OCI-LY7 (cell line): ENCODE data around the gene CCDC32.

ENCODE experiments used
- EZH2phosphoT487 ChIP-seq: fragments of 200-600 bp; sonication (generic); IDR thresholded peaks from 2 replicates; pipeline ENCODE4 v1.6.1; 2018; ENCODE audit warnings: low read depth, borderline replicate concordance, mild to moderate bottlenecking, mixed run types, antibody characterized with exemption, low read length, moderate library complexity, mixed read lengths
- TF ChIP-seq, protein P1 (sequence below): fragments of 200-600 bp; sonication (generic); conservative IDR thresholded peaks from 2 replicates; pipeline ENCODE4 v1.5.1; 2014; ENCODE audit warnings: mild to moderate bottlenecking, antibody characterized with exemption, low read length, moderate library complexity, mixed read lengths

DNA sequence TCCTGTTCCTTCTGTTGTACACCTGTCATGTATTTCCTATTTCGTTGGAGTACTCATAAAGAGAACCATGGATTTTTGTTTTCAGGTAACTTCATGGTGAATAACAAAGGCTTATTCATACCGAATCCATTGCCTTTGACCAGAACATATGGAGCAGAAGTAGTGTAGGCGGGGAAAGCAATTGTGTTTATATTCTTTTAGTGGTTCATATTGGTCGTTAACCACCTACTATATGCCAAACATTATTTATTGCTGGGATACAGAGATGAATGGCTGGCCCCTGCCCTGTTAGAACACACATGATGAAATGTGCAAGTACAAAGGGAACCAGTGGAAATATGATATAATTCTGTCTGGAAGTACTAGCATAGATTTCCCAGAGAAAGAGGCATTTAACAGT lies 14.1 kb upstream of the CCDC32 start:
- TF ChIP-seq, protein P1, sequence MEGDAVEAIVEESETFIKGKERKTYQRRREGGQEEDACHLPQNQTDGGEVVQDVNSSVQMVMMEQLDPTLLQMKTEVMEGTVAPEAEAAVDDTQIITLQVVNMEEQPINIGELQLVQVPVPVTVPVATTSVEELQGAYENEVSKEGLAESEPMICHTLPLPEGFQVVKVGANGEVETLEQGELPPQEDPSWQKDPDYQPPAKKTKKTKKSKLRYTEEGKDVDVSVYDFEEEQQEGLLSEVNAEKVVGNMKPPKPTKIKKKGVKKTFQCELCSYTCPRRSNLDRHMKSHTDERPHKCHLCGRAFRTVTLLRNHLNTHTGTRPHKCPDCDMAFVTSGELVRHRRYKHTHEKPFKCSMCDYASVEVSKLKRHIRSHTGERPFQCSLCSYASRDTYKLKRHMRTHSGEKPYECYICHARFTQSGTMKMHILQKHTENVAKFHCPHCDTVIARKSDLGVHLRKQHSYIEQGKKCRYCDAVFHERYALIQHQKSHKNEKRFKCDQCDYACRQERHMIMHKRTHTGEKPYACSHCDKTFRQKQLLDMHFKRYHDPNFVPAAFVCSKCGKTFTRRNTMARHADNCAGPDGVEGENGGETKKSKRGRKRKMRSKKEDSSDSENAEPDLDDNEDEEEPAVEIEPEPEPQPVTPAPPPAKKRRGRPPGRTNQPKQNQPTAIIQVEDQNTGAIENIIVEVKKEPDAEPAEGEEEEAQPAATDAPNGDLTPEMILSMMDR, result no peak
- TF ChIP-seq EZH2phosphoT487, result no peak
